ENCODE data around the gene ZNF107. TPM values are rescaled to one million over a fixed set of nuclear protein-coding genes. Genes with fewer than 3 reads are reported as not detected.
"Not testable (repeated sequence)": the region's sequence is repeated elsewhere in the genome, so short reads cannot be mapped to it uniquely, and the experiment has no call there.

ZNF107 gene
- total RNA-seq, 1 donor from 2014 or later: 4.0 TPM

- no peak for DNase-seq (ENCODE audit: low spot score)
Observed at GRCh38 chr7:64729089-64729848, 63.3 kb downstream of the ZNF107 start.

GRCh38 chr7:64733550-64734240, 67.8 kb downstream of the ZNF107 start:
- DNase-seq (ENCODE audit: low spot score): no peak

- no peak for DNase-seq (ENCODE audit: low spot score)
Observed at GRCh38 chr7:64736575-64736974, 70.6 kb downstream of the ZNF107 start.

- DNase-seq (ENCODE audit: low spot score): not testable (repeated sequence)
Observed at GRCh38 chr7:64738403-64738802, 72.5 kb downstream of the ZNF107 start.

- not testable (repeated sequence) for DNase-seq (ENCODE audit: low spot score)
Observed at GRCh38 chr7:64738953-64739352, 73.0 kb downstream of the ZNF107 start.

- DNase-seq (ENCODE audit: low spot score): no peak
Observed at GRCh38 chr7:64744680-64745079, 78.7 kb downstream of the ZNF107 start.

GRCh38 chr7:64747802-64748201, 81.9 kb downstream of the ZNF107 start:
- DNase-seq (ENCODE audit: low spot score): no peak

- DNase-seq (ENCODE audit: low spot score): no peak
Observed at GRCh38 chr7:64753032-64753431, 87.1 kb downstream of the ZNF107 start.

GRCh38 chr7:64755865-64756264, 89.9 kb downstream of the ZNF107 start:
- DNase-seq (ENCODE audit: low spot score): no peak

- DNase-seq (ENCODE audit: low spot score): no peak
Observed at GRCh38 chr7:64758151-64758550, 92.2 kb downstream of the ZNF107 start.

Small RNA genes within 50 kb of the gene (microRNA-seq; reads per million reads assigned to microRNA genes)
- not detected for gene MIR6839 (ENCODE audit: borderline number of aligned reads)

Other genes with a start within 250 kb of the ZNF107 start
- 10.3 TPM for gene ZNF680, start 103.1 kb upstream of the ZNF107 start, total RNA-seq
- gene ZNF138, start 128.3 kb downstream of the ZNF107 start, total RNA-seq: 4.0 TPM
- gene ZNF273, start 237.1 kb downstream of the ZNF107 start, total RNA-seq: 2.1 TPM

All from mesenteric fat pad (tissue), 1 donor.